Mucosa of stomach (tissue), 1 donor: ENCODE data around the gene GRK5.

Experiments used
- H3K27me3 ChIP-seq: one replicate; pipeline ENCODE4 v1.7.0; 2013; ENCODE audit warnings: mild to moderate bottlenecking, low read length; ENCODE audit not compliant: control insufficient read depth, insufficient read depth
- H3K36me3 ChIP-seq: one replicate; pipeline ENCODE4 v1.7.0; 2013; ENCODE audit warnings: low read length; ENCODE audit not compliant: control insufficient read depth, insufficient read depth
- H3K4me1 ChIP-seq: one replicate; pipeline ENCODE4 v1.7.0; 2013; ENCODE audit warnings: mild to moderate bottlenecking, low read length; ENCODE audit not compliant: control insufficient read depth, insufficient read depth
- H3K4me3 ChIP-seq: one replicate; pipeline ENCODE4 v1.7.0; 2013; ENCODE audit warnings: low read length
- H3K9ac ChIP-seq: one replicate; pipeline ENCODE4 v1.7.0; 2013; ENCODE audit warnings: mild to moderate bottlenecking, low read length, moderate library complexity
- H3K9me3 ChIP-seq: one replicate; pipeline ENCODE4 v1.7.0; 2013; ENCODE audit warnings: mild to moderate bottlenecking, low read length, moderate library complexity; ENCODE audit not compliant: control insufficient read depth
- donor health status: Pancreatic carcinoma.

Gene GRK5

DNA sequence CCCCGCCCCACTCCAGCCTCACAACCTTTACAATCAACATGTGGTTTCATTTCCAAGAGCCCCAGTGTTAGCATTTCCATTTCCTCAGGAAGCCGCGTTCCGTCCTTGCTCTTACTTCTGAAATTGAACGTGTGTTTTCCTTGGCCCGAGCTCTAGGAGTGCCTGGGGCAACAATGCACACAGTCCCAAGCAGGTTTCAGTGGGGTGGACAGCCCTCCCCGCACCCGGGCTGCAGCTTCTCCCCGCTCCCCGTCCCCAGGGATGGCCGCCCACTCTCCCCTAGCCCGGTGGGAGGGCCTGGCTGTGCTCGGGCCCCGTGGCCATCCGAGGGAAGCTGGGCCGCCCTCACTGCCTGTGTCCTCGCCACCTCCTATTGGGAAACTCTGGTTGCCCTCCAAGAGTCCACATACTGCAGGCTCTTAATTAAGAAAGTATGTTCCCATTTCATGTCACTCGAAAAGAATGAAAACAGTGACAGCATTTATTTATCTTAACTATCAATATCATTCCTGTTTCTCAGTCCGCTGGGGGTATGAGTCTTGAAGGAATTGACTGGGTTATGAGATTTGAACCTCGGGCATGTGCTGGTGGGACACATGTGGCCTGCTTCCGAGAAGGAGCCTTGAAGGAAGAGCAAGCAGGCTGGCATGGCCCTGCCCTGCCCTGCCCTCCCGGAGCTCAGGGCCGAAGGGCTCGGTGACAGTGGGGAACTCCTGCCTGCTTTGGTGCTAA, 163.8 kb downstream of the GRK5 start:
- Histone ChIP-seq H3K9me3 (no peaks in the 10 kb centered on the region), H3K4me3 (no peak overlapping the region), H3K4me1 (peaks cover 39% of the 10 kb centered on the region), H3K36me3 (no peaks in the 10 kb centered on the region), H3K9ac (no peak overlapping the region), H3K27me3 (no peaks in the 10 kb centered on the region)

DNA sequence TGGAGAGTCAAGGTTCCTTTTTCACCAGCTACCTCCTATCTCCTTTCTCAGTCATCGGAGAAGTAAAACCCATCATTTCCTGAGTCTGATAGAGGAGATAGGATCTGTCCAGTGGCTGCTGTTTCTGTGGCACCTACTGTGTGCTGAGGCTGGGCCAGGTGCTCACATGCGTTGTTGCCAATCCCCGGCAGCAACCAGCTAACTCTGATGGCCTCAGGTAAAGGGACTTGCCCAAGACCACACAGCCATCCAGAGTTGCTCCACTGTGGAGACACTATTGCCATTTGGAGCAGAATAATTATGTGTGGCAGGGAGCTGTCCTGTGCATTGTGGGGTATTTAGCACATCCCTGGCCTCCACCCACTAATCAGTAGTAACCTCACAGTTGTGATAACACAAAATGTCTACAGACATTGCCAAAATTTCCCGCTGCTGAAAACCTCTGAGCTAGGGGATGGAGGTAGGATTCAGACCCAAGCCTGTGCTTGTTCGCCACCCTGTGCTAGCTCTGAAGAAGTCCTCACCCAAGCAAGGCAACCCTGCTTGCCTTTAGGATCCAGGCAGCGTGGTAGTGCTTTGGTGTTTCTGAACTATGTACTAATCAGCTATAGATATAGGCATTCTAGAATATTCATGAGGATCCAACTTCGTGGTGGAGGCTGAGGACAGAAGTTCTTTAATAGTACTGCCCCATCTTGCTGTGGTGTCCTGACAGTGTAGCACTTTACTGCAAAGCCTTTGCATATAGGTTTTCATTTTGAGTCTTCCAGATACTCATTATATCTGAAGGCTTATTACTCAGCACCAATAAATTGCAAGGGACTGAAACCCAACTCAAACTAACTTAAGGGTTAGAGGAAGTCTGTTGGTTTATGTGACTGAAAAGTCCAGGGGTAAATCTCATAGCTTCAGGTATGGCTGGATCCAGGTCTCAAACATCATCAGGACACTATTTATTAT, 164.6 kb downstream of the GRK5 start:
- Histone ChIP-seq H3K4me1 (peaks cover 39% of the 10 kb centered on the region), H3K27me3 (no peaks in the 10 kb centered on the region), H3K4me3 (no peak overlapping the region)

DNA sequence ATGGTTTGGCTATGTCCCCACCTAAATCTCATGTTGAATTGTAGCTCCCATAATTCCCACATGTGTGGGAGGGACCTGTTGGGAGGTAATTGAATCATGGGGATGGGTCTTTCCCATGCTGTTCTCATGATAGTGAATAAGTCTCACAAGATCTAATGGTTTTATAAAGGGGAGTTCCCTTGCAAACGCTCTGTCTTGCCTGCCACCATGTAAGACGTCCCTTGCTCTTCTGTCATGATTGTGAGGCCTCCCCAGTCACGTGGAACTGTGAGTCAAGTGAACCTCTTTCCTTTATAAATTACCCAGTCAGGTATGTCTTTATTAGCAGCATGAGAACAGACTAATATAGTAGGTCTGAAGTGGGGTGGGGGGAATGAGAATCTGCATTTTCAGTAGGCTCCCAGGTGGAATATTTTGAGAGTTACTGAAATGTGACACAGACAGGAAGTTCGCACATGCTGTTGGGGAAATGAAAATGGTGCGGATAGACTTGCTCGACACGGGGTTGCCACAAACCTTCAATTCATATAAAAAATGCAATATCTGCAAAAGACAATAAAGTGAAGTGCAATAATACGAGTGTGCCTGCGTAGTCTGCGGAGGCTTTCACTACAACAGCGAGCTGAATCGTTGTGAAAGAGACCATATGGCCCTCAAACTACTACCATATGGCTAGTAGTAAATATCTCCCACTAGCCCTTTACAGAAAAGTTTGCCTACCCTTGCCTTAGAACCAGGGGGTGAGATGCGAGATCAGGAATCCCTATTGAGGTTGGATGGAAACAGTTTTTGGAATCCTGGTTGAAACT, 166.1 kb downstream of the GRK5 start:
- Histone ChIP-seq H3K9ac (no peak overlapping the region), H3K4me1 (peaks cover 32% of the 10 kb centered on the region), H3K9me3 (no peaks in the 10 kb centered on the region), H3K4me3 (no peak overlapping the region), H3K36me3 (no peaks in the 10 kb centered on the region), H3K27me3 (no peaks in the 10 kb centered on the region)

More for the DNA sequence above, 164.6 kb downstream of the GRK5 start:
- Histone ChIP-seq H3K36me3 (no peaks in the 10 kb centered on the region), H3K9me3 (no peaks in the 10 kb centered on the region), H3K9ac (no peak overlapping the region)

DNA sequence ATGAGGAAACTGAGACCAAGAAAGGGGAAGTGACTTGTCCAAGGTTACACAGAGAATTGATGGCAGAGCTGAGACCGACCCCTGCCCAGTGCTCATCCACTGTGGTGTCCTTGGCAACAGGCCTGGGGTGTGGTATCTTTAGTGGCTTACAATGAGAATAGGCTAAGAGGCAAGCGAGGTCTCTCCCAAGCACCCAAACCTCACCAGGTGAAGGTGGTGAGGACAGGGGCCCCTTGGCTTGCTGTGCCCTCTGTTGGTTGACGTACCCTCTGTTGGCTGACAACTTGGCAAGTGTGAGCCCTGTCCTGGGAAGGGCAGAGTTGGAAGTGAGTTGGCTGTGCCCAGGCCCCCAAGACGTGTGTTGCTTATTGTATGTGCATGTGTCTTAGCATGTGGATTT, 166.9 kb downstream of the GRK5 start:
- no peaks in the 10 kb centered on the region for H3K36me3 ChIP-seq
- H3K4me1 ChIP-seq, result peaks cover 25% of the 10 kb centered on the region
- H3K9ac ChIP-seq, result no peak overlapping the region
- no peaks in the 10 kb centered on the region for H3K27me3 ChIP-seq
- H3K4me3 ChIP-seq, result no peak overlapping the region
- H3K9me3 ChIP-seq, result no peaks in the 10 kb centered on the region

DNA sequence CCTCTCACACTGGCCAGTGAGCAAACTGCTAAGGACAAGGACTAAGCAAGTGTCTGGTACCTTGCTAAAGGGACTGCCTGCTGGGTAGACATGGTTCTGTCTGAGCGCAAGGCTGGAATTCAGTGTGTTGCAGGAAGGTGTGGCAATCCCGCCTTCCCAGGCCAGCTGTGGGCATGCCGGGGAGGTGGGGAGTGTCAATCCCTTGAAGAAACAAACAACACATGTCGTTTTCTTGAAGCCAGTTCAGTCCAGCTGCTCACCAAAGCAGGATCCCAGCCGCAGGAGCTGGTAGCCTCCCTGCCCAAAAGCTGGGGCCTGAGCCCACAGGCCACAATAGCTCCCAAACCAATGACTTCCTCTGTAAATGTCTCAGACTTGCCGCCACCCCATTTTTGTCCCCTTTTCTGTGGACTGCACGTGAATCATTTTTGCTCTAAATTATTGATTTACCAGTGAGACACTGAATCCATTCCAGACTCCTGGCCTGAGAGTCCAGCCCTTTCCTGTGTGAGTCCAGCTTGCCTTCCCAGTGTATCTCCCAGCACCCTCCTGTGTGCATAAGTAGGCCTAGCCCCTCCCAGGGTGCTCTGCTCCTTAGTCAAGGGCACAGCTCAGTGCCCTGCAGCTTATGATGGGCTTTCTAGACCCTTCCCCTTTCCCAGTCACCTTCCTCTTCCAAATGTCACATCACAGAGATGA, 168.4 kb downstream of the GRK5 start:
- Histone ChIP-seq H3K36me3 (no peaks in the 10 kb centered on the region), H3K9me3 (no peaks in the 10 kb centered on the region), H3K27me3 (no peaks in the 10 kb centered on the region), H3K9ac (no peak overlapping the region), H3K4me3 (no peak overlapping the region), H3K4me1 (peaks cover 13% of the 10 kb centered on the region)

DNA sequence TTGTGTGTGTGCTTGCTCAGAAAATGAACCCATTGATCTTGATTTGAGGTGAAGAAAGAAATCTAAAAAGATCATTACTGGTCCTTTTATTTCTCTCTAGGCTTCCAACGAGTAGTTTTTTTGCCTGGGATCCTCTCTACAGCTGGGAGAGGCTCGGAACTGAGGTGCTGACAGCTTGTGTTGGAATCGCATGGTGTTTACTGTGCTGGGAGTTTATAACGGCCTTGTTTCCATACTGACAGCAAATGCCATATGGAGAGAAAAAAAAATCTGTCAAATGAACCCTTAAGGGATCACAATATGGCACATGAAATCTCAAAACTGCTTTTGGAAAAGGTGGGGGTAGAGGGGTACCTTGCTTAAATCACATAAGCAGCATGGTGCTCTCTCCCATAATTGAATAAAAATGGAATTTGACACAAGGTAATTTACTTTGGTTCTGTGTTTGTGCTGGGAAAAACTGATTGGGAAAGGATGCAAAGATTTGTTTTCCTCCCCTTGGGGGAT, 170.1 kb downstream of the GRK5 start:
- Histone ChIP-seq H3K9ac (no peak overlapping the region), H3K9me3 (no peaks in the 10 kb centered on the region), H3K27me3 (no peaks in the 10 kb centered on the region), H3K36me3 (peaks cover 6% of the 10 kb centered on the region), H3K4me3 (no peak overlapping the region), H3K4me1 (peaks cover 13% of the 10 kb centered on the region)

DNA sequence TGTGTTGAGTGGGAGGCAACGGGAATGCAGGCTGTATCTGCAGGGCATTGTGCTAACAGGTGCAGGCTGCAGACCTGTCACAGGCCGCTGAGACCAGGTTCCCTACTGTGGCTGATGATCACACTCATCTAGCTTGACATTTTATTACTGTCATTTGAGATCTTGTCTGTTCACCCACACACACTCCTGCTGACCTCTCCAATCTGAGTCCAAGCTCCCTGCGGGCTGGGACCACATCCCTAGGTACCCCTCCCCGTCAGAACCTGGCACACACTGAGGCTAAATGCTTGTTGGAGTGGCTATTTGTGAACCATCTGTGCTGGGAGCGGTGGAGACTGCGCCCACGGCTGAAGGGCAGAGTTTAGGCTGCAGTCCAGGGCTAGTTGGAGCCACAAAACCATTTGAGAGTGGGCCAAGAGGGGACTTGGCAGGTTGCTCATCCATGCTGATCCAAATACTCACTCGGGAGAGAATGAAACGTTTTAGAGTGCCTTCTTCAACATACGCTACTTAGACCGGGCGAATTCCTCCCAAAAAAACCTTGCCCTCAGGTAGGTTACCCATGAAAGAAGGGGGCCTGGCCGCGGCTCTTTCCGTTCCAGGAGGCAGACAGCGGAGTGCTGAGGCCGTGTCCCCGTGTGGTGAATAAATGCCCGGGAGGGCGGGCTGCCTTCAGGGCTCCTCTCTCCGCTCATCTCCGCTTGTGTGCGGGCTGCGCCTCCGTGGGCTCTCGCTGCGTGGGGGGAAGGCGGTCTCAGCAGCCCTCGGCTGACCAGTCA, 170.8 kb downstream of the GRK5 start:
- Histone ChIP-seq H3K9me3 (no peaks in the 10 kb centered on the region), H3K36me3 (peaks cover 6% of the 10 kb centered on the region), H3K27me3 (no peaks in the 10 kb centered on the region), H3K4me1 (peaks cover 13% of the 10 kb centered on the region), H3K9ac (no peak overlapping the region), H3K4me3 (no peak overlapping the region)

DNA sequence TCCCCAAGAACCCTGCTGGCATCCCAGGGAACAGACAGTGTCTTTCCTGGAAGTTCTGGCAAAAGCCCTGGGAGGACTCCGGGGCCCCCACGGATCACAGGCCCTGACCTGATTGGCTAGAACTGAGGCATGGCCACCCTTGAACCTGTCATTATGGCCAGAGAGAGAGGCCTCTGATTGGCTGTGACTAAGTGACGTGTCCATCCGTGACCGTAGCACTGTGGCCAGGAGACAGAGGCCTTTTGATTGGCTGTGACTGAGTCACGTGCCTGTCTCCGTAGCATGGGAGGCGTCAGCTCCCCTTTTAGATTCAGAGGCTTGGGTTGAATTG, 171.3 kb downstream of the GRK5 start:
- no peak overlapping the region for H3K4me3 ChIP-seq

DNA sequence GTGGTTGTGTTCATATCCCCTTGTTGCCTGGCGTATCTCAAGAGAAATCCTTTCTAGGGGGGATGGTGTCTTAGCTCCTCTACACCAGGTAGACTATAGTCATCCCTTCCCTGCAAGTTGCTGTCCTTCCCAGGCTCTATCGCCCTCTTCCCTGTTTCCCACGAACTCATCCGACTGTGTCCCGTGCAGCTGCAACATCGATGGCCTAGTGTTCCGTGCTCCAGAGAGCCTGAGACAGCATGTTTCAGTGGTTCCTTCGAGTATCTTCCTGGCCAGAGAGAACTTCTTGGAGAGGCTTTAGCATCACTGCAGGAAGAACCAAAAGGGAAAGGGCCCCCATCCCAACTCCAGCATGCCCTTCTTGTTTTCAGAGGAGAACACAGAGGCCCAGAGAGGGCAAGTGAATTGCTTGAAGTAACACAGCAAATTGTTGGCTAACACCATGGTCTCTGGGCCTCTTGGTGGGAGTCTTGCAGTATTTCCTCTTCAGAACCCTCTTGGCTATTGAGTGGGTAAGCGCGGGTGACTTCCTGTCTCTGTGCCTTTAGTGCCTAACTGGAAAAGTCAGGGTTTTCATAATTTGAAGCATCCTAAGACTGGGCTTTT, 172.2 kb downstream of the GRK5 start:
- no peak overlapping the region for H3K9ac ChIP-seq
- no peak overlapping the region for H3K4me3 ChIP-seq
- H3K36me3 ChIP-seq, result peaks cover 6% of the 10 kb centered on the region
- no peaks in the 10 kb centered on the region for H3K9me3 ChIP-seq
- H3K27me3 ChIP-seq, result no peaks in the 10 kb centered on the region
- peaks cover 13% of the 10 kb centered on the region for H3K4me1 ChIP-seq

More for the DNA sequence above, 171.3 kb downstream of the GRK5 start:
- Histone ChIP-seq H3K4me1 (peaks cover 13% of the 10 kb centered on the region), H3K27me3 (no peaks in the 10 kb centered on the region), H3K9me3 (no peaks in the 10 kb centered on the region), H3K9ac (no peak overlapping the region), H3K36me3 (peaks cover 6% of the 10 kb centered on the region)

DNA sequence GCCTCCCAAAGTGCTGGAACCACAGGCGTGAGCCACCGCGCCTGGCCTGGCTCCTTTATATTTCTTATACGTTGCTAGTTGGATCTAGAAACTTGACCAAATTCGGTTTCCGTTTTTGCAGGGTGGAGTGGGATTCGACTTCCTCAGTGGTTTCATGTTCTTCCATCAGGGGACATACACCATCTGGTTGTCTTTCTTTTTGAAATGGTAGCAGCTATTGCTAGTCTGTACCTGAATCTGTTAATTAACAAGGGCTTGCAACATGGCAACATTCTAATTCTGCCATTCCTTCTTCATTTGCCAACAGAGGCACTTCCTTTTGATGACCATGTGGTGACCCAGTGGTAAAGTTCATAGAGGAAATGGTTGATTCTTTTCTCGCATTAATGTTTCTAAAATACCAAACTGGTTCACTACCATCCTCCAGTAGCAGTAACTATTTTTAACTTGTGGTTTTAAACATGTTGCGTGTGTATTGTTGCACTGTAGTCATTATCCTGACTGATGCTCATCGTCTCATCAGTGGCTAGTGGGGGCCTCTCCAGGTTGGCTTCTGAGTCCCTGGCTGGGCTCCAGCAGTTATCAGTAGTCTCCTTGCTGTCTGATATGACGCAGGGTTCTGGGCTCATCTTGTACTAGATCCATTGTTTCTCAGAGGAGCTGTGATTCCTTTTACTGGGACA, 175.9 kb downstream of the GRK5 start:
- Histone ChIP-seq H3K4me1 (no peaks in the 10 kb centered on the region), H3K36me3 (peaks cover 6% of the 10 kb centered on the region), H3K27me3 (no peaks in the 10 kb centered on the region), H3K9ac (no peak overlapping the region), H3K4me3 (no peak overlapping the region), H3K9me3 (no peaks in the 10 kb centered on the region)
